OCI-LY7 (cell line): ENCODE results near the gene ANKRD52. TPM values are rescaled to one million over a fixed set of nuclear protein-coding genes. Genes with fewer than 3 reads are reported as not detected.
A peak's percentile ranks its signal among the peaks of the same experiment; 100 is the strongest.

Experiments
- BruUV-seq: library from RNA; stranded (reverse); fragments of 400-500 nt; replicated peaks from 2 replicates; lab custom pipeline; 2021; lab: Mats Ljungman, UMichigan
- CTCF ChIA-PET: fragments of 300-600 bp; sonication (Branson Sonifier 250); formaldehyde crosslinking; loops from one replicate; lab custom pipeline; 2022; ENCODE audit warnings: antibody characterized with exemption; ENCODE audit not compliant: unreplicated experiment; lab: Charles Lee
- POLR2A ChIA-PET: fragments of 300-600 bp; sonication (Branson Sonifier 250); formaldehyde crosslinking; loops from one replicate; lab custom pipeline; 2022; ENCODE audit warnings: antibody characterized with exemption; lab: Charles Lee
- DNase-seq: peaks from one replicate; pipeline ENCODE4 v3.0.0-alpha.2; 2015; ENCODE audit warnings: low spot score
- H2AFZ ChIP-seq: fragments of 200-600 bp; sonication (generic), shearing (Covaris generic); 2 replicates; pipeline ENCODE4 v1.6.1; 2014; ENCODE audit warnings: mild to moderate bottlenecking, antibody characterized with exemption, low read length, moderate library complexity
- H3K27ac ChIP-seq: fragments of 200-600 bp; sonication (generic); 2 replicates; pipeline ENCODE4 v1.5.1; 2014; ENCODE audit warnings: mixed run types, low read depth, mild to moderate bottlenecking, moderate library complexity, low read length, inconsistent platforms; ENCODE audit not compliant: poor library complexity, severe bottlenecking
- H3K36me3 ChIP-seq: fragments of 200-600 bp; sonication (generic); 2 replicates; pipeline ENCODE4 v1.6.1; 2014; ENCODE audit warnings: mild to moderate bottlenecking, antibody characterized with exemption, low read length, moderate library complexity, mixed read lengths; ENCODE audit not compliant: insufficient read depth
- H3K4me1 ChIP-seq: fragments of 200-600 bp; sonication (generic); 2 replicates; pipeline ENCODE4 v1.5.1; 2014; ENCODE audit warnings: mild to moderate bottlenecking, low read length; ENCODE audit not compliant: insufficient read depth, poor library complexity, severe bottlenecking
- H3K4me2 ChIP-seq: fragments of 200-600 bp; sonication (generic); 2 replicates; pipeline ENCODE4 v1.6.1; 2014; ENCODE audit warnings: mild to moderate bottlenecking, low read length
- H3K4me3 ChIP-seq: fragments of 200-600 bp; sonication (generic); 2 replicates; pipeline ENCODE4 v1.5.1; 2014; ENCODE audit warnings: mild to moderate bottlenecking, low read depth, low read length; ENCODE audit not compliant: poor library complexity, severe bottlenecking
- H3K79me2 ChIP-seq: fragments of 200-600 bp; sonication (generic); 2 replicates; pipeline ENCODE4 v1.6.1; 2016; ENCODE audit warnings: low read depth, mild to moderate bottlenecking, low read length, moderate library complexity, mixed read lengths; ENCODE audit not compliant: insufficient read depth
- H3K9me2 ChIP-seq: fragments of 200-600 bp; sonication (generic); 2 replicates; pipeline ENCODE4 v1.6.1; 2016; ENCODE audit warnings: mild to moderate bottlenecking, low read length, mixed read lengths; ENCODE audit not compliant: insufficient read depth
- H3K9me3 ChIP-seq: fragments of 200-600 bp; sonication (generic); 2 replicates; pipeline ENCODE4 v1.6.1; 2014; ENCODE audit warnings: mild to moderate bottlenecking, mixed run types, low read length, mixed read lengths
- H4K20me1 ChIP-seq: fragments of 200-600 bp; sonication (generic); 2 replicates; pipeline ENCODE4 v1.6.1; 2014; ENCODE audit warnings: mild to moderate bottlenecking, antibody characterized with exemption, low read length, moderate library complexity, mixed read lengths; ENCODE audit not compliant: insufficient read depth
- CTCF ChIP-seq: fragments of 200-600 bp; sonication (generic); conservative IDR thresholded peaks from 2 replicates; pipeline ENCODE4 v1.5.1; 2014; ENCODE audit warnings: mild to moderate bottlenecking, antibody characterized with exemption, low read length, moderate library complexity, mixed read lengths
- EZH2phosphoT487 ChIP-seq: fragments of 200-600 bp; sonication (generic); IDR thresholded peaks from 2 replicates; pipeline ENCODE4 v1.6.1; 2018; ENCODE audit warnings: low read depth, borderline replicate concordance, mild to moderate bottlenecking, mixed run types, antibody characterized with exemption, low read length, moderate library complexity, mixed read lengths
- intact Hi-C: fragments of 100-400 bp; cut with micrococcal nuclease; formaldehyde crosslinking; loops from one replicate; pipeline ENCODE4 v1.10.0; 2022; ENCODE audit not compliant: unreplicated experiment
- total RNA-seq, 2 experiments: library from RNA; depleted of rRNA in 1 of 2; stranded (reverse); fragments of >200 nt in 1 of 2; shearing (Covaris generic) in 1 of 2; gene quantifications; 2 replicates each; pipeline ENCODE4 v1.2.3, GENCODE V29; 2014 to 2022

Gene ANKRD52
- total RNA-seq, 2 experiments from 2014 or later: 11.7 to 35.0 TPM

GRCh38 chr12:56256326-56256960 is 1.7 kb downstream of the ANKRD52 start:
- Histone ChIP-seq H3K36me3 (peaks cover 56% of the 10 kb centered on the region), H3K4me2 (peak overlapping the region; percentile 94), H3K27ac (no peak overlapping the region), H3K4me1 (peaks cover 17% of the 10 kb centered on the region), H3K9me2 (no peaks in the 10 kb centered on the region), H3K4me3 (peak overlapping the region; percentile 93), H4K20me1 (0 out of 2 replicates have a peak, but pooled peaks cover 5% of the 10 kb centered on the region), H3K9me3 (no peaks in the 10 kb centered on the region), H2AFZ (no peak overlapping the region), H3K79me2 (peaks cover 17% of the 10 kb centered on the region; the same call in 1 of the 2 replicates)
- ChIA-PET CTCF (no interaction called here), POLR2A (no interaction called here)
- TSS peak; percentile 37 for BruUV-seq
- DNase-seq: no peak
- no peak for TF ChIP-seq EZH2phosphoT487
- no peak for TF ChIP-seq CTCF
- intact Hi-C loops: no loop called here

- TF ChIP-seq EZH2phosphoT487: no peak
- no peak for TF ChIP-seq CTCF
- BruUV-seq: no TSS peak
- Histone ChIP-seq H3K27ac (no peak overlapping the region), H3K4me2 (no peak overlapping the region), H4K20me1 (0 out of 2 replicates have a peak, but pooled peaks cover 5% of the 10 kb centered on the region), H3K36me3 (peaks cover 57% of the 10 kb centered on the region), H3K9me3 (no peaks in the 10 kb centered on the region), H3K9me2 (no peaks in the 10 kb centered on the region), H3K4me1 (peaks cover 17% of the 10 kb centered on the region), H3K4me3 (no peak overlapping the region), H3K79me2 (peaks cover 17% of the 10 kb centered on the region; the same call in 1 of the 2 replicates), H2AFZ (no peak overlapping the region)
- CTCF ChIA-PET: no interaction called here
- no peak for DNase-seq
- POLR2A ChIA-PET: no interaction called here
- intact Hi-C loops: no loop called here
Measured at GRCh38 chr12:56255671-56256070, 2.5 kb downstream of the ANKRD52 start.

GRCh38 chr12:56253091-56253490 is 5.1 kb downstream of the ANKRD52 start:
- DNase-seq: no peak
- H3K36me3 ChIP-seq: peaks cover 77% of the 10 kb centered on the region
- TF ChIP-seq CTCF (no peak), EZH2phosphoT487 (no peak)
- intact Hi-C loops: no loop called here
- H3K27ac ChIP-seq: no peak overlapping the region
- H3K79me2 ChIP-seq: peaks cover 17% of the 10 kb centered on the region; the same call in 1 of the 2 replicates
- no peaks in the 10 kb centered on the region for H3K9me2 ChIP-seq
- no peak overlapping the region for H3K4me3 ChIP-seq
- no peak overlapping the region for H2AFZ ChIP-seq
- no TSS peak for BruUV-seq
- no peaks in the 10 kb centered on the region for H3K9me3 ChIP-seq
- ChIA-PET POLR2A (no interaction called here), CTCF (no interaction called here)
- H3K4me1 ChIP-seq: peaks cover 11% of the 10 kb centered on the region
- H4K20me1 ChIP-seq: 0 out of 2 replicates have a peak, but pooled peaks cover 5% of the 10 kb centered on the region
- no peak overlapping the region for H3K4me2 ChIP-seq
